MM.1S (cell line): ENCODE results near the gene LRG1.

ENCODE experiments used
- DNase-seq: peaks from one replicate; pipeline ENCODE4 v3.0.0-alpha.2; 2015
- H2AFZ ChIP-seq: fragments of 300-600 bp; sonication (generic); 2 replicates; pipeline ENCODE4 v1.6.0; 2016; ENCODE audit warnings: antibody characterized with exemption, low read length
- H3F3A ChIP-seq: fragments of 300-600 bp; sonication (generic); 2 replicates; pipeline ENCODE4 v1.6.1; 2016; ENCODE audit warnings: mild to moderate bottlenecking, antibody characterized with exemption, low read length, moderate library complexity, mixed read lengths; ENCODE audit not compliant: insufficient read depth
- H3K27ac ChIP-seq: fragments of 300-600 bp; sonication (generic); 2 replicates; pipeline ENCODE4 v1.5.1; 2016; ENCODE audit warnings: mild to moderate bottlenecking, low read length
- H3K27me3 ChIP-seq: fragments of 300-600 bp; sonication (generic); replicated peaks from 2 replicates; pipeline ENCODE4 v1.6.0; 2016; ENCODE audit warnings: low read length; ENCODE audit not compliant: insufficient read depth
- H3K36me3 ChIP-seq: fragments of 300-600 bp; sonication (generic); replicated peaks from 2 replicates; pipeline ENCODE4 v1.6.1; 2016; ENCODE audit warnings: mild to moderate bottlenecking, low read length, mixed read lengths; ENCODE audit not compliant: insufficient read depth
- H3K4me1 ChIP-seq: fragments of 300-600 bp; sonication (generic); 2 replicates; pipeline ENCODE4 v1.6.1; 2016; ENCODE audit warnings: low read length, mixed read lengths
- H3K4me2 ChIP-seq: fragments of 300-600 bp; sonication (generic); 2 replicates; pipeline ENCODE4 v1.6.0; 2016; ENCODE audit warnings: low read depth, low read length
- H3K4me3 ChIP-seq: fragments of 300-600 bp; sonication (generic); 2 replicates; pipeline ENCODE4 v1.5.1; 2016; ENCODE audit warnings: low read length, mixed read lengths
- H3K79me2 ChIP-seq: fragments of 300-600 bp; sonication (generic); 2 replicates; pipeline ENCODE4 v1.6.1; 2016; ENCODE audit warnings: mixed run types, low read length, mixed read lengths
- H3K9ac ChIP-seq: fragments of 300-600 bp; sonication (generic); 2 replicates; pipeline ENCODE4 v1.6.1; 2016; ENCODE audit warnings: low read length, mixed read lengths
- H3K9me2 ChIP-seq: fragments of 300-600 bp; sonication (generic); replicated peaks from 2 replicates; pipeline ENCODE4 v1.6.1; 2016; ENCODE audit warnings: mild to moderate bottlenecking, low read length, mixed read lengths; ENCODE audit not compliant: insufficient read depth
- H3K9me3 ChIP-seq: fragments of 300-600 bp; sonication (generic); replicated peaks from 2 replicates; pipeline ENCODE4 v1.6.1; 2016; ENCODE audit warnings: mild to moderate bottlenecking, low read length, mixed read lengths; ENCODE audit not compliant: insufficient read depth
- H4K20me1 ChIP-seq: fragments of 300-600 bp; sonication (generic); 2 replicates; pipeline ENCODE4 v1.6.1; 2016; ENCODE audit warnings: mild to moderate bottlenecking, low read length, moderate library complexity, mixed read lengths; ENCODE audit not compliant: insufficient read depth
- EZH2 ChIP-seq: fragments of 300-600 bp; sonication (generic); optimal IDR thresholded peaks from 2 replicates; pipeline ENCODE3; 2017; ENCODE audit warnings: low read depth, mild to moderate bottlenecking, antibody characterized with exemption, low read length, mixed read lengths
- EZH2phosphoT487 ChIP-seq: fragments of 300-600 bp; sonication (generic); IDR thresholded peaks from 2 replicates; pipeline ENCODE4 v1.6.1; 2018; ENCODE audit warnings: antibody characterized with exemption, low read length
- TF ChIP-seq, protein P1 (sequence below): fragments of 300-600 bp; sonication (generic); IDR thresholded peaks from 2 replicates; pipeline ENCODE4 v1.5.1; 2016; ENCODE audit warnings: antibody characterized with exemption, low read length, mixed read lengths

The LRG1 gene

GRCh38 chr19:4499318-4499717, 40.5 kb downstream of the LRG1 start:
- no peaks in the 10 kb centered on the region for H3K36me3 ChIP-seq
- H3K4me3 ChIP-seq: no peak overlapping the region
- TF ChIP-seq EZH2phosphoT487 (no peak), EZH2 (no peak)
- TF ChIP-seq, protein P1, sequence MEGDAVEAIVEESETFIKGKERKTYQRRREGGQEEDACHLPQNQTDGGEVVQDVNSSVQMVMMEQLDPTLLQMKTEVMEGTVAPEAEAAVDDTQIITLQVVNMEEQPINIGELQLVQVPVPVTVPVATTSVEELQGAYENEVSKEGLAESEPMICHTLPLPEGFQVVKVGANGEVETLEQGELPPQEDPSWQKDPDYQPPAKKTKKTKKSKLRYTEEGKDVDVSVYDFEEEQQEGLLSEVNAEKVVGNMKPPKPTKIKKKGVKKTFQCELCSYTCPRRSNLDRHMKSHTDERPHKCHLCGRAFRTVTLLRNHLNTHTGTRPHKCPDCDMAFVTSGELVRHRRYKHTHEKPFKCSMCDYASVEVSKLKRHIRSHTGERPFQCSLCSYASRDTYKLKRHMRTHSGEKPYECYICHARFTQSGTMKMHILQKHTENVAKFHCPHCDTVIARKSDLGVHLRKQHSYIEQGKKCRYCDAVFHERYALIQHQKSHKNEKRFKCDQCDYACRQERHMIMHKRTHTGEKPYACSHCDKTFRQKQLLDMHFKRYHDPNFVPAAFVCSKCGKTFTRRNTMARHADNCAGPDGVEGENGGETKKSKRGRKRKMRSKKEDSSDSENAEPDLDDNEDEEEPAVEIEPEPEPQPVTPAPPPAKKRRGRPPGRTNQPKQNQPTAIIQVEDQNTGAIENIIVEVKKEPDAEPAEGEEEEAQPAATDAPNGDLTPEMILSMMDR: no peak
- no peaks in the 10 kb centered on the region for H3F3A ChIP-seq
- no peaks in the 10 kb centered on the region for H3K9me2 ChIP-seq
- H3K4me2 ChIP-seq: no peak overlapping the region
- no peaks in the 10 kb centered on the region for H3K79me2 ChIP-seq
- no peak overlapping the region for H3K9ac ChIP-seq
- no peaks in the 10 kb centered on the region for H4K20me1 ChIP-seq
- no peak overlapping the region for H3K27ac ChIP-seq
- H3K4me1 ChIP-seq: no peaks in the 10 kb centered on the region
- DNase-seq: no peak
- no peaks in the 10 kb centered on the region for H3K27me3 ChIP-seq
- no peak overlapping the region for H2AFZ ChIP-seq
- no peaks in the 10 kb centered on the region for H3K9me3 ChIP-seq

DNA sequence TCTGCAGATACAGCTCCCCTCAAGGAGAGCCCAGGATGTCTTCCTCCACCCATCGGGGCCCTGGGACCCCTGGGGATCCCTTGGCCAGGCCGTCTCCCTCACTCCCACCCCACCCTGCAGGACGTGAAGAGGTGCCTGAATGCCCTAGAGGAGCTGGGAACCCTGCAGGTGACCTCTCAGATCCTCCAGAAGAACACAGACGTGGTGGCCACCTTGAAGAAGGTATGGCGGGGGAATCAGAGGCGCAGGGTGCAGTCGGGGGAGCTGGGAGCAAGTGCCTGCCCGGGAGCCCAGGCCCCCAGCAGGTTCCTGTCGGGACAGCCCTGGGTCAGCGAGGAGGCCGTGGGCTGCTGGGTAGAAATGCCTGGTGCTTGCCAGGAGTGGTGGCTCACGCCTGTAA, 41.1 kb downstream of the LRG1 start:
- no peak for DNase-seq
- TF ChIP-seq EZH2 (no peak), EZH2phosphoT487 (no peak)
- TF ChIP-seq, protein P1: no peak

GRCh38 chr19:4497770-4498389, 42.0 kb downstream of the LRG1 start:
- Histone ChIP-seq H3K27ac (no peak overlapping the region), H2AFZ (no peak overlapping the region), H3K27me3 (no peaks in the 10 kb centered on the region), H3K4me2 (no peak overlapping the region), H3K9ac (no peak overlapping the region), H3K9me3 (no peaks in the 10 kb centered on the region), H3K4me3 (no peak overlapping the region), H3K4me1 (no peaks in the 10 kb centered on the region), H3F3A (no peaks in the 10 kb centered on the region), H3K9me2 (no peaks in the 10 kb centered on the region), H3K79me2 (no peaks in the 10 kb centered on the region), H3K36me3 (no peaks in the 10 kb centered on the region), H4K20me1 (no peaks in the 10 kb centered on the region)
- DNase-seq: no peak
- no peak for TF ChIP-seq EZH2
- TF ChIP-seq, protein P1: no peak
- no peak for TF ChIP-seq EZH2phosphoT487

More for the DNA sequence above, 41.1 kb downstream of the LRG1 start:
- Histone ChIP-seq H3K27me3 (no peaks in the 10 kb centered on the region), H4K20me1 (no peaks in the 10 kb centered on the region), H3K9me3 (no peaks in the 10 kb centered on the region), H2AFZ (no peak overlapping the region), H3K4me3 (no peak overlapping the region), H3F3A (no peaks in the 10 kb centered on the region), H3K4me2 (no peak overlapping the region), H3K27ac (no peak overlapping the region), H3K9ac (no peak overlapping the region), H3K79me2 (no peaks in the 10 kb centered on the region), H3K9me2 (no peaks in the 10 kb centered on the region), H3K36me3 (no peaks in the 10 kb centered on the region), H3K4me1 (no peaks in the 10 kb centered on the region)
